A673 (cell line): ENCODE results near the gene PLEKHG3. TPM values are rescaled to one million over a fixed set of nuclear protein-coding genes. Genes with fewer than 3 reads are reported as not detected.

ENCODE experiments used
- BruUV-seq: library from RNA; stranded (reverse); fragments of 400-500 nt; replicated peaks from 2 replicates; lab custom pipeline; 2021; lab: Mats Ljungman, UMichigan
- CTCF ChIA-PET: fragments of 300-600 bp; sonication (Branson Sonifier 250); formaldehyde crosslinking; loops from one replicate; lab custom pipeline; 2022; ENCODE audit warnings: antibody characterized with exemption; lab: Charles Lee
- POLR2A ChIA-PET: fragments of 300-600 bp; sonication (Branson Sonifier 250); formaldehyde crosslinking; loops from one replicate; lab custom pipeline; 2022; ENCODE audit warnings: antibody characterized with exemption; ENCODE audit not compliant: low non-redundant PET; lab: Charles Lee
- DNase-seq: peaks from one replicate; pipeline ENCODE4 v3.0.0-alpha.2; 2015; ENCODE audit warnings: low spot score
- H3K27ac ChIP-seq: fragments of 200-600 bp; sonication (generic); 2 replicates; pipeline ENCODE4 v1.5.1; 2016; ENCODE audit warnings: mixed run types, low read depth, mild to moderate bottlenecking, mixed read lengths, antibody characterized with exemption, low read length; ENCODE audit not compliant: poor library complexity, severe bottlenecking
- H3K27me3 ChIP-seq: fragments of 200-600 bp; sonication (generic); replicated peaks from 2 replicates; pipeline ENCODE4 v1.6.1; 2017; ENCODE audit warnings: mixed run types, low read depth, mild to moderate bottlenecking, mixed read lengths, antibody characterized with exemption, low read length; ENCODE audit not compliant: insufficient read depth, poor library complexity
- H3K36me3 ChIP-seq: fragments of 200-600 bp; sonication (generic); 2 replicates; pipeline ENCODE4 v1.6.1; 2016; ENCODE audit warnings: mixed run types, mild to moderate bottlenecking, mixed read lengths, antibody characterized with exemption, low read length; ENCODE audit not compliant: insufficient read depth, poor library complexity, severe bottlenecking
- H3K4me1 ChIP-seq: fragments of 200-600 bp; sonication (generic); 2 replicates; pipeline ENCODE4 v1.6.1; 2017; ENCODE audit warnings: mixed run types, mild to moderate bottlenecking, mixed read lengths, antibody characterized with exemption, low read length; ENCODE audit not compliant: insufficient read depth, poor library complexity, severe bottlenecking
- H3K4me3 ChIP-seq: fragments of 200-600 bp; sonication (generic); 2 replicates; pipeline ENCODE4 v1.5.1; 2016; ENCODE audit warnings: low read depth, mixed run types, mild to moderate bottlenecking, mixed read lengths, low read length; ENCODE audit not compliant: poor library complexity, severe bottlenecking
- H3K9me3 ChIP-seq: fragments of 200-600 bp; sonication (generic); 2 replicates; pipeline ENCODE4 v1.6.1; 2016; ENCODE audit warnings: mixed run types, low read depth, mild to moderate bottlenecking, mixed read lengths, antibody characterized with exemption, low read length; ENCODE audit not compliant: poor library complexity, severe bottlenecking
- CTCF ChIP-seq: fragments of 300-800, 200-600 bp; sonication (generic); conservative IDR thresholded peaks from 2 replicates; pipeline ENCODE4 v1.5.1; 2017; ENCODE audit warnings: low read depth, mild to moderate bottlenecking, antibody characterized with exemption, low read length, moderate library complexity, mixed read lengths
- EZH2 ChIP-seq: fragments of 200-600 bp; sonication (generic); IDR thresholded peaks from 2 replicates; pipeline ENCODE4 v1.6.1; 2017; ENCODE audit warnings: borderline replicate concordance, low read depth, mild to moderate bottlenecking, mixed read lengths, antibody characterized with exemption, low read length; ENCODE audit not compliant: poor library complexity, severe bottlenecking
- intact Hi-C: fragments of 100-400 bp; cut with micrococcal nuclease; formaldehyde crosslinking; loops from one replicate; pipeline ENCODE4 v1.10.0; 2022; ENCODE audit not compliant: unreplicated experiment
- total RNA-seq: library from RNA; stranded (reverse); gene quantifications from 2 replicates; pipeline ENCODE4 v1.2.3, GENCODE V29; 2021

PLEKHG3 gene
- total RNA-seq, 1 experiment from 2014 or later, result 29.6 TPM

DNA sequence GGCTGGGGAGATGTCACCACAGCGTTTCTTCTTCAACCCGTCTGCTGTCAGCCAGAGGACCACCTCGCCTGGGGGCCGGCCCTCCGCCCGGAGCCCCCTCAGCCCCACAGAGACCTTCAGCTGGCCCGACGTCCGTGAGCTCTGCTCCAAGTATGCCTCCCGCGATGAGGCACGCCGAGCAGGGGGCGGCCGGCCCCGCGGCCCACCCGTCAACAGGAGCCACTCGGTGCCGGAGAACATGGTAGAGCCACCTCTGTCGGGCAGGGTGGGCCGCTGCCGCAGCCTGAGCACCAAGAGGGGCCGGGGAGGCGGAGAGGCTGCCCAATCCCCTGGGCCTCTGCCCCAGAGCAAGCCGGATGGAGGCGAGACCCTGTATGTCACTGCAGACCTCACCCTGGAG is 38.8 kb downstream of the PLEKHG3 start:
- no peaks in the 10 kb centered on the region for H3K4me1 ChIP-seq
- H3K9me3 ChIP-seq, result no peaks in the 10 kb centered on the region
- TF ChIP-seq CTCF, result no peak
- TF ChIP-seq EZH2, result no peak
- no peak for DNase-seq
- ChIA-PET CTCF (no interaction called here), POLR2A (no interaction called here)
- H3K27ac ChIP-seq, result no peak overlapping the region
- H3K4me3 ChIP-seq, result no peak overlapping the region
- intact Hi-C loops, result no loop called here
- BruUV-seq, result no TSS peak
- no peaks in the 10 kb centered on the region for H3K27me3 ChIP-seq
- H3K36me3 ChIP-seq, result peaks cover 37% of the 10 kb centered on the region

DNA sequence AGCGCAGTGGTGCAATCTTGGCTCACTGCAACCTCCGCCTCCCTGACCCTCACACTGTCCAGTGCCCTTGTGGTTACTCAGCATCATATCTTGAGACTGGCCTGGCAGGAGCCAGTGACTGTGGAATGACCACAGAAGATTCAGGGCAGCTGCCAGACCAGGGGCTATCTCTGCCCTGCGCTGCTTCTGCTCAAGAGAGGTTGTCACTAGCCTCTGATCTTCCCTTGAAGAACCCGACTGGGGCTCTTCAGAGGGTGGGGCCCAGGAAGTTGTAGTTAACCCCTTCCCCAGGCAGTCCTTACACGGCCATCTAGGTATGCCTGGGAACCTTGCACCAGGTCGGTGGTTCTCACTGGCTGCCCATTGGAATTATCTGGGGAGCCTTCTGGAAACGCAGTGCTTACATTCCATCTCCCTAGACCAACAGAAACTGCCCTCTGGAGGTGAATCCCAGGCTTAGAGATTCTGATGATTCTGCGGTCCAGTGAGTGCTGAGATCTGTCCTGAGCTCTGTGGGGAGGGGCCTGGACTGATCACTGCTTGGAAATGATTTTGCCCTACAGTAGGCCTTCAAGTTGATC is 41.4 kb downstream of the PLEKHG3 start:
- POLR2A ChIA-PET, result no interaction called here

GRCh38 chr14:64746298-64747250 is 42.4 kb downstream of the PLEKHG3 start:
- H3K9me3 ChIP-seq, result no peaks in the 10 kb centered on the region
- no peaks in the 10 kb centered on the region for H3K27me3 ChIP-seq
- no peaks in the 10 kb centered on the region for H3K4me1 ChIP-seq
- DNase-seq, result no peak
- BruUV-seq, result no TSS peak
- ChIA-PET POLR2A (no interaction called here), CTCF (no interaction called here)
- no peak overlapping the region for H3K27ac ChIP-seq
- intact Hi-C loops, result no loop called here
- H3K4me3 ChIP-seq, result no peak overlapping the region
- TF ChIP-seq CTCF, result no peak
- no peak for TF ChIP-seq EZH2
- peaks cover 20% of the 10 kb centered on the region for H3K36me3 ChIP-seq

More for the DNA sequence above, 41.4 kb downstream of the PLEKHG3 start:
- no peaks in the 10 kb centered on the region for H3K4me1 ChIP-seq
- H3K9me3 ChIP-seq, result no peaks in the 10 kb centered on the region
- no TSS peak for BruUV-seq
- no peak overlapping the region for H3K4me3 ChIP-seq
- H3K27ac ChIP-seq, result no peak overlapping the region
- intact Hi-C loops, result no loop called here
- CTCF ChIA-PET, result no interaction called here
- no peaks in the 10 kb centered on the region for H3K27me3 ChIP-seq
- peaks cover 30% of the 10 kb centered on the region for H3K36me3 ChIP-seq
- TF ChIP-seq CTCF, result no peak
- DNase-seq, result no peak
